ENCODE results near the gene SRGAP3. TPM values are rescaled to one million over a fixed set of nuclear protein-coding genes. Genes with fewer than 3 reads are reported as not detected.

The SRGAP3 gene
- polyA plus RNA-seq, 3 donors: 0.27 to 1.3 (median 0.87) TPM

- Mint-ChIP-seq H3K9me3 (peaks cover 0 to 3% (median 0%) of the 10 kb centered on the region in 7 donors), H3K4me1 (peaks cover under 1% of the 10 kb centered on the region), H3K36me3 (peaks cover 0 to 3% of the 10 kb centered on the region in 2 donors), H3K27me3 (ENCODE audit: low read depth in 3 of 3) (peaks cover 0 to 3% (median 2%) of the 10 kb centered on the region in 3 donors), H3K4me3 (no peak overlapping the region), H3K27ac (no peak overlapping the region)
- intact Hi-C loops (cut with micrococcal nuclease): loop anchor here in 1 of 2 donors (10.0 kb wide), 1 partner anchor 91 kb away; no protein-coding TSS in a partner anchor
- no peak for DNase-seq
- Histone ChIP-seq H3K4me3 (replicated peaks in 1 of 3; ENCODE audit: low read depth in 2 of 3, low read length in 3 of 3) (no peak overlapping the region), H3K27me3 (ENCODE audit: control insufficient read depth in 2 of 2, insufficient read depth in 2 of 2, low read length in 2 of 2) (no peaks in the 10 kb centered on the region), H3K27ac (ENCODE audit: low read depth in 1 of 2, low read length in 2 of 2) (no peak overlapping the region), H3K4me2 (replicated peaks; ENCODE audit: extremely low read depth, low read length, poor library complexity, severe bottlenecking) (no peak overlapping the region), H3K9ac (ENCODE audit: insufficient read depth, low read length, poor library complexity, severe bottlenecking) (no peak overlapping the region), H4K20me1 (ENCODE audit: insufficient read depth, low read length) (no peaks in the 10 kb centered on the region), H2AFZ (ENCODE audit: insufficient read depth, low read depth, low read length, poor library complexity, severe bottlenecking) (no peak overlapping the region), H3K36me3 (replicated peaks in 1 of 2; ENCODE audit: control insufficient read depth in 1 of 2, insufficient read depth in 2 of 2, low read length in 2 of 2) (no peaks in the 10 kb centered on the region), H3K79me2 (ENCODE audit: insufficient read depth, low read length) (no peaks in the 10 kb centered on the region), H3K4me1 (ENCODE audit: control insufficient read depth in 1 of 2, insufficient read depth in 2 of 2, low read length in 2 of 2) (no peaks in the 10 kb centered on the region), H3K9me3 (replicated peaks in 1 of 2; ENCODE audit: control insufficient read depth in 1 of 2, insufficient read depth in 1 of 2, low read length in 2 of 2) (no peaks in the 10 kb centered on the region)
- no peak for TF ChIP-seq CTCF (IDR thresholded peaks at IDR 0.05)
- 100% methylated on average over 1 of the region's 2 CpGs for WGBS (ENCODE audit: insufficient coverage)
Observed at GRCh38 chr3:9066141-9066540, 183.3 kb downstream of the SRGAP3 start.

DNA sequence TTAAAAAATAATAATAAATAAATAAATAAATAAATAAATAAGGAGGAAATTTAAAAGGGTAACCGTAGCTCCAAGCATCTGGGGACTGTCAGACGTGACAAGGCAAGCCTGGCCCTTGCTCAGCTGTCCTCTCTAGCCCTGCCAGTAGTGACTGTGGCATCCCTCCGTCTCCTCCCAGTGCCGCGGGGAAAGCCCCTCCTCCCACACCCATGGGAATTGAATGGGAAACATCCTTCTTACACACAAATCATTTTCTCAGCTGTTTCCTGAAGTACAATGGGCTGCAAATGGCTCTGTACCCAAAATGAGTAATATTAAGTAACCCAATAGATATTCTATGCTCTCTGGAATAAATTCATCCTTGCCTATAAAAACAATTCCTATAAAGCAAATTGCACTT lies 184.6 kb downstream of the SRGAP3 start:
- Histone ChIP-seq H3K27me3 (ENCODE audit: control insufficient read depth in 2 of 2, insufficient read depth in 2 of 2, low read length in 2 of 2) (no peaks in the 10 kb centered on the region), H2AFZ (ENCODE audit: insufficient read depth, low read depth, low read length, poor library complexity, severe bottlenecking) (no peak overlapping the region), H4K20me1 (ENCODE audit: insufficient read depth, low read length) (no peaks in the 10 kb centered on the region), H3K9ac (ENCODE audit: insufficient read depth, low read length, poor library complexity, severe bottlenecking) (no peak overlapping the region), H3K9me3 (replicated peaks in 1 of 2; ENCODE audit: control insufficient read depth in 1 of 2, insufficient read depth in 1 of 2, low read length in 2 of 2) (no peaks in the 10 kb centered on the region), H3K4me3 (replicated peaks in 1 of 3; ENCODE audit: low read depth in 2 of 3, low read length in 3 of 3) (no peak overlapping the region), H3K36me3 (replicated peaks in 1 of 2; ENCODE audit: control insufficient read depth in 1 of 2, insufficient read depth in 2 of 2, low read length in 2 of 2) (no peaks in the 10 kb centered on the region), H3K4me1 (ENCODE audit: control insufficient read depth in 1 of 2, insufficient read depth in 2 of 2, low read length in 2 of 2) (no peaks in the 10 kb centered on the region), H3K27ac (ENCODE audit: low read depth in 1 of 2, low read length in 2 of 2) (no peak overlapping the region), H3K4me2 (replicated peaks; ENCODE audit: extremely low read depth, low read length, poor library complexity, severe bottlenecking) (no peak overlapping the region), H3K79me2 (ENCODE audit: insufficient read depth, low read length) (no peaks in the 10 kb centered on the region)
- no peak overlapping the region for H3K4me3 Mint-ChIP-seq
- intact Hi-C loops (cut with micrococcal nuclease): loop anchor here in 1 of 2 donors (10.0 kb wide), 1 partner anchor 90 kb away; no protein-coding TSS in a partner anchor
- peaks cover 0 to 3% of the 10 kb centered on the region in 2 donors for H3K36me3 Mint-ChIP-seq
- H3K27me3 Mint-ChIP-seq (ENCODE audit: low read depth in 3 of 3): peaks cover 0 to 3% (median 2%) of the 10 kb centered on the region in 3 donors
- DNase-seq: no peak
- 90% methylated on average over 2 of the region's 5 CpGs for WGBS (ENCODE audit: insufficient coverage)
- peaks cover 0 to 3% (median 0%) of the 10 kb centered on the region in 7 donors for H3K9me3 Mint-ChIP-seq
- H3K4me1 Mint-ChIP-seq: no peaks in the 10 kb centered on the region
- no peak for TF ChIP-seq CTCF (IDR thresholded peaks at IDR 0.05)
- no peak overlapping the region for H3K27ac Mint-ChIP-seq

Measured in CD14-positive monocyte (primary cell).